ENCODE measurements around the gene CDC20.
"Not testable (repeated sequence)": the region's sequence is repeated elsewhere in the genome, so short reads cannot be mapped to it uniquely, and the experiment has no call there.

CDC20 gene

DNA sequence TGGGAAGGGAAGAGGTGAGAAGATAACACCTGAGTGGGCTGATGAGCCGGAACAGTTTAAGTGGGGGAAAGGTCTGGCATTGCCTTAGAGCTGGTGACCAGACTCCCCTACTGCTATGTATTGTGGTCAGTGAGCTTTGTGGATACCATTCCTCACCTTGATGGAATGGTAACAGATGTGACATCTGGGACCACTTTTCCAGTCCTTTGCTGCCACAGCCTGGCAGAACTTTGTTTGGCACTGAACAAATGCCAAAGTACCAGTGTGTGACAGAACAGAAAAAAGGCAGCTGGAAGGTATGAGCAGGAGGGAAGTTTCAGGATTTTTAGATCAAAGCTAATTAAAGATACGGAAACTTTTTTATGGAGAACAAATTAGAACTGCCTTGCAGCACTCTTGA lies 24.7 kb downstream of the CDC20 start:
- DNase-seq (ENCODE audit: low spot score), result peak; percentile 60

DNA sequence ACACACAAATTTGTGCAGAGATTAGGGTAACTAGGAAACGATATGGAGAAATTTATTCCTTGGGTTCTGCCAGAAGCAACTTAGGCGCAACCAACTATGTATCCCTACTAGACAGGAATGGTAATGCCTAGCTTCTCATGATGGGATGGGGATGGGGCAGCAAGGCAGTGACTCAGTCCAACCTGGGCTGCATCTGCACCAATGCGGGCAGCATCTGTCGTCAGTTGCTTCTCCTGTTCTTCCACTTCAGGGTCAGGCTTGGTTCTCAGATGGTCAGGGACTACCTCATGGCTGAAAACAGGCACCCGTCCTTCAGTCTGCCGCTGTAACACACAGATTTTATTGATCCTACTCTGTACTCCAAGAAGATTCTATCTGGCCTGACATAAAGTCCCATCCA lies 27.9 kb downstream of the CDC20 start:
- DNase-seq (ENCODE audit: low spot score), result no peak

DNA sequence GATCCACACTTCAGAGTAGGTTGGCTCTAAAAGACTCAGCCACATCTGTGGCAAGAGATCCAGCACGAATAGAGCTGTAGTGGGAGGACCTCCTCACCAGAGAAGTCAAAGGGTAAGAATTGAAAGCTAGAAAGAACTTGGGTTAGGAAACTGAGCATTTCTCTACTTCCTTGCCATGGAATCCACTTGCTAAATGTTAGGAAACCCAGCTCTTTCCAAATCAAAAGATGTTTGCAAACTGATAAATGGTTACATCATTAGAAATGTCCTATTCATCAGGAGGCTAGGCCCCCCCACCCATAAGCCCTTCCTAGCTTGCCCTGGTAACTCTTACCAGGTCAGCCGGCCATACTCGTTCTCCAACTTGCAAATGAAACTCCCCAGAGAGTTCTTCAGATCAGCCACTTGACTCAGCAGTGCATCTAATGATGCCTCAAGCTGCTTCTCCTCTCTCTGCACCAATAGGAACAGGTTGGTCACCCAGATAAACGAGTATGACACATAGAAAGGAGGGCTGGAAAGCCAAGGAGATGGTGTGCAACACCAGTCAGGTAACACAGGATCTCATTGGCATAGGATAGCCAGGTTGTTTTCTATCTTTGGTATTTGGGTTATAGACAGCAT lies 29.3 kb downstream of the CDC20 start:
- no peak for DNase-seq (ENCODE audit: low spot score)

DNA sequence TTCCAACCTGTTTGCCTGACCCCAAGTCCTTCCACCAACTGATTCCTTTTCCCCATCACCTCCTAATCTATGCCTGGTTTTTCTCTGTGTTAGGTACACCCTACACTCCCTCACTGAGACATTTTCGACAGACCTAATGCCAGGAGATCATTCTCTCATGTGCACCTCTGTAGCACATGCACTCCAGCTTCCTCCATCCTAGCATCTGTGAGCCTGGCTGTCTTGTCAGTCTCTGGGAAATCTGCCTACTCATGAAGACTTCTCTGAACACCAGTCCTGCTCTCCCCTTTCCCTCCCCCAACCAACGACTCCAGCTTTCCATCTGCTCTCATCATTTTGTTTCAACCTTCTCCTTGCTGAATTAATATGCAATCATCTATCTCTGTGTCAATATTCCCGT lies 29.8 kb downstream of the CDC20 start:
- no peak for DNase-seq (ENCODE audit: low spot score)

DNA sequence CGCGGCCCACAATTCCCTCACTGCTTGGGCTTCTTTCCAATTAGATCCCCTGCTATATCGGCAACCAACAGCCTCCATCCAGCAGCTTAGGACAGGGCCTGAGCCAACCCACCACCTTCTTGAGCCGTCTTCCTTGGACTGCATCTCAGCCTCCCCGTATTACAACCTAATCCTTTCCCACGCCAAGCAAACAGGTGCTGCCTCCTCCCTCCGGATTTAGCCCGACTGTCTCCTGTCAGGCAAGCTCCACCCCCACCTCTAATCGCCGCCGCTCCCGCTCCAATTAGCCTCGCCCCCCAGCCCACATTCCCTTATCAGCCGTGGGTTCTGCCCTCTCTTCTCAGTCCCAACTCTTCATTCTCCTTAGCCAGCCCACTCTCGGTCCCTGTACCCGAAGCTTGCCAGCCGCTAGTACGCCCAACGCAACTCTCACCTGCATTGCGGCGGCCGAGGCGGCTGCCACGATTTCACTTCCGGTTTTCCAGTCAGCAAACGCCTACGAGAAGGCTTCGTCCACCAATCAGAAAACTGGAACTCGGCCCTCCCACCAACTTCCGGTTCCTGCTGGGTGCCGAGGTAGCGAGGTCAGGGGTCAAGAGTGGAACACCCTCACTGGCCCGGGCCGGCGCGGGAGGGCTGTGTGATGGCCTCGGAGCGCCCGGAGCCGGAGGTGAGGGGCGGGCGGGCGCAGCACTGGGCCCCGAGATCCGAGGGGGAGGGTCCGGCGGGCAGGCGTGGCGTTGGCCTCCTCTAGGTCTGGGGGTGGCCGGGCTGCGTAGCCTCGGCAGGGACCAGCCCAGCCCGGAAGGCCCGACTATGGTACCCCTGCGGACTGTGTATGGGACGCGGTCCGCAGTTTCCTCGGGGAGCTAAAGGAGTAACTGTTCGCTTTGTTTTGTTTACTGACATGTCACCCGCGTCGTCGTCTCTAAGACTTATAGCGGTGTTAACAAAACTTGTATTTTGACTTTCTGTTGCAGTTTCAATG lies 30.8 kb downstream of the CDC20 start, which contains the start of the genes MED8 and SZT2:
Gene MED8 (minus strand): TSS at position 475 of the 988 bp plus-strand sequence. CDS start 36 bp downstream, at position 439.
Gene SZT2 (plus strand): TSS at position 574 of the 988 bp plus-strand sequence. CDS start 70 bp downstream, at position 644.
- DNase-seq (ENCODE audit: low spot score), result peak; percentile 95

DNA sequence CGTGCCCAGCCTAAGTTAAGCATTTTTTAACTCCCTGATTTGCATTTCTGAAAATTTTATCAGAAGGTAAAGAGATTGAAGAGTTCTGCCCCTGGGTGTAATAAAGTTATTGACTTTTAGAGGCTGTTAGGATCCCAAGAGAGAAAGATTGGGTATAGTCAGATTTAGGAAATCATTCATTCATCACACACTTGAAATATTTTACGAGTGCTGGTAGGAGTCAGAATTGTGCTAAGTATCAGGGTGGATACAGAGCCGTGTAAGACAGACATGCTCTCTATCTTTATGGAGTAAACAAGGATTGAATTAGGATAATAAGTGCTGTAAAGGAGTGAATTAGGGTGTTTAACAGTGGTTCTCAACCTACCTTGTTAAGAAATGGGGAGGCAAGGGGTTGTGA lies 33.9 kb downstream of the CDC20 start:
- no peak for DNase-seq (ENCODE audit: low spot score)

DNA sequence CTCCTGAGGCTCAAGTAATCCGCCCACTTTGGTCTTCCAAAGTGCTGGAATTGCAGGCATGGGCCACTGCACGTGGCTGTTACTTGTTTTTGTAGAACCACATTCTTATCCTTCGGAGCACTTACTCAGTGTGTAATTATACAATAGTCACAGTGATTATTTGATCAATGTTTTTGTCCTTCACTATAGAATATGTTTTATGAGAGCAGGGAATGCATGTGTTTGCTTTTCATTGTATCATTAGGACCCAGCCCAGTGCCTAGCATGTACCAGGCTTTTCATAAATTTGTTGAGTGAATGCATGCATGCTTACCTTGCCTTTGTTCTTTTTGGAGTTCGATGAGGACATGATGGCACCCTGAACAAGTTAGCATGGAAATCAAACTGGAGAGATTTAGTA lies 36.7 kb downstream of the CDC20 start:
- no peak for DNase-seq (ENCODE audit: low spot score)

DNA sequence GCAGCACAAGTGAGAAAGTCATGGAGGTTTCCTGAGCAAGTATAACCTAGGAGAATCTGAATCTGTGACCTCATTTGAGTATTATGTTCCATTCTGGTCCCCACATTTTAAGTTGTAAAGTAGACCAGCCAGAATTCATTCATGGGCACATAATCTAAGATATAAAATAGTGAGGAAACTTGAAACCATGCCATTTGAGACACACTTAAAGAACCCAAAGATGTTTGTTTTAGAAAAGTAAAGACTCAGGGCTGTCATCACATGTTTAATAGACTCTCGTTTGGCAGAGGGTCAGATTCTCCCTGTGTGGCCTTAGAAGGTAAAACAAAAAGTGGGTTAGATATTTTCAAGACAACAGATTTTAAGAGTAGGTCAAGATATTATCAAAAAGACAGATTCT lies 37.3 kb downstream of the CDC20 start:
- DNase-seq (ENCODE audit: low spot score), result no peak

DNA sequence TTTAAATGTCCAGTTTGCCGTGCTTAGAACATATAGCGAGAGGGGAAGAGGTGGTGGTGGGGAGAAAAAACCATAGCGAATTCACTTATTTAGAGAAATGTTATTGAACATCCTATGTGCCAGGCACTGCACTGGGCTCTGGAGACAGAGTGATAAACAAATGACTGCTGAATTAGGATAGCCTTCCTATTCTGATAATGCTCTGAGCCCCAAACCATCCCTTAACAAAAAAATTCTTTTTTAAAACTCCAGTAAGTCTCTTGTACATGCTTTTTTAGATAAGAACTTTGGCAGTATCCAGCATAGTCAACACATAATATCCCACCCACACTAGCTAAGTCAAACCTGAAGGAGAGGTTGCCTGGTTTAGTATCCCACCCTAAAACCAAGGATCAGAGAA lies 39.4 kb downstream of the CDC20 start:
- DNase-seq (ENCODE audit: low spot score), result no peak

DNA sequence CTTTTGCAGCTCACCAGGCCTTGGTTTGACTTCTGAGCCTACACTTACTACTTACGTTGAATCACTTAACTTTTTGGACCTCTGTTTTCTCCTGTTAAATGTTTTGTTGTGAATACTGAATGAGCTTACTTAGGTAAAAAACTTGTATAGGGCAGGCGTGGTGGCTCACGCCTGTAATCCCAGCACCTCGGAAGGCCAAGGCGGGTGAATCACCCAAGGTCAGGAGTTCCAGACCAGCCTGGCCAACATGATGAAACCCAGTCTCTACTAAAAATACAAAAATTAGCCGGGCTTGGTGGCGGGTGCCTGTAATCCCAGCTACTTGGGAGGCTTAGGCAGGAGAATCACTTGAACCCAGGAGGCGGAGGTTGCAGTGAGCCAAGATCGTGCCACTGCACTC lies 41.7 kb downstream of the CDC20 start:
- DNase-seq (ENCODE audit: low spot score), result not testable (repeated sequence)

DNA sequence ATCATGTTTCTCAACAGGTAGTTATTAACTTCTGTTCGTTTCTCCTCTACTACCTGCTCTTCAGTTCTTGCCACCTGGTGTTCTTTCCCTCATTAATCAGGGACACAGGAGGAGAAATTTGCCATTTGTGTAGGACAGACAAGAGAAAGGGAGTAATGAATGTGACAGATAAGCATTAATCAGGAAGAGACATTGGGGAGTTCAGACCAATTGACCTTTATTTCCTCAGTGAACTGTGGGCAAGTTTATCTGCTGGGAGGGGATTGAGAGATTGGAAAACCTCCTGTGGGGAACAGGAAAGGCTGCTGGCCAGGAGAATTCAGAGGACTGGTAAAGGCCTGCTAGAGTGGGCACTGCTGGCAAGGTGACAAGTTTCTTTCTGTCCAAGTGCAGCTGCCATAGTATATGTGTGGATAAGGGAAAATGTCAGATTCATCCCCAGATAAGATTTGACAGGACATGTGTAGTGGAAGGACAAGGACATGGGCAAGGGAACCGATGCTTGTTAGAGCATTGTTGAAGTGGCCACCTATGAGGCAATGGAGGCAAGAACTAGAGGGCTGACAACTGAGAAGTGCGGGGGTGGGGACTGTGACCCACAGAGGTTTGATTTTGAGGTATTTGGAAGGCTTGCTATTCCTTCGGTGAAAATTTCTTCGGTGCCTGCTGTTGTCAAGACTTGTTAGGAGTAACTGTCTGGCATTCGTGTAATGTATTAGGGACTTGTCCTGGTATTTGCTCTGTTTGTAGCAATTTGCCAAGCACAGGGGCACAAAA lies 43.5 kb downstream of the CDC20 start:
- no peak for DNase-seq (ENCODE audit: low spot score)

DNA sequence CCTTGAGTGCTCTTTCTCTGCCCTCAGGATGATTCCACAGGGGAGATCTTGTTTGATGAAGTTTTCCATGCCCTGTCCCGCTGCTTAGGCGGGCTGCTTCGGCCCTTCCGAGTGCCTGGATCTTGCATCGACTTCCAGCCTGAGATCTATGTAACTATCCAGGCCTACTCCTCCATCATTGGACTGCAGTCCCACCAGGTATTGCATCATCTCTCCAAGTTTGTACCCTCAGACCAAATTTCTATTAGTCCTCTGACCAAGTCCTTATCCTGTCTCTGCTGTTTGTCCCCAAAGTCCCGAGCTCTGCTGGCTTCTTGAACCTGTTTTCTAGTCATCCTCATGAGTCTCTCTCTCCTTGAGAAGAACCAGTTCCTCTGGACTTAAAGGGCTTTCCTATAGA lies 45.6 kb downstream of the CDC20 start:
- DNase-seq (ENCODE audit: low spot score), result no peak

DNA sequence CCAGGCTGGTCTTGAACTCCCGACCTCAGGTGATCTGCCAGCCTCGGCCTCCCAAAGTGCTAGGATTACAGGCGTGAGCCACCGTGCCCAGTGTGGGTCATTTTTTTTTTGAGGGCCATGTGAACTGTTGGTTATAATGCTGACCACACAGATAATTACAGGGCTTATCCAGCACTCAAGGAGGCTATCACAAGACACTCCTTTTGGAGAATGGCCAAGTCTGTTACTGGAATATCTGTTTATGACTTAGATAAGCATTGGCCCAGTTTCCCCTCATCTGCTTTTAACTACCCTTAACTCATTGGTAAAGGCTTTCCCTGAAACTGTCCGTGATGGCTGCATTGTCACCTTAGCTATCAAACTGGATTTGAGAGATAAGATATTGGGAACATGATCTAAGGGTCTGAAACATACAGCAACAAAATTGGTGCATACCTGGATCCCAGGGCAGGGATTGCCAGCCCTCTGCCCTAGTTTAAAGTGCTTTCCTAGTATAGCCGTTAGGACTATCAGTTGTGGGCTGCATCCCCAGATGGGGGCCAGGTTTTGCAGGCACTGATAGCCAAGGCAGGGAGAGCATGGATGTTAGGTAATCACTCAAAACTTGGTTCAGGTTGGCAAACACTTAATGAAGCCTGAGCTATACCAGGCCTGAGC lies 46.6 kb downstream of the CDC20 start:
- no peak for DNase-seq (ENCODE audit: low spot score)

DNA sequence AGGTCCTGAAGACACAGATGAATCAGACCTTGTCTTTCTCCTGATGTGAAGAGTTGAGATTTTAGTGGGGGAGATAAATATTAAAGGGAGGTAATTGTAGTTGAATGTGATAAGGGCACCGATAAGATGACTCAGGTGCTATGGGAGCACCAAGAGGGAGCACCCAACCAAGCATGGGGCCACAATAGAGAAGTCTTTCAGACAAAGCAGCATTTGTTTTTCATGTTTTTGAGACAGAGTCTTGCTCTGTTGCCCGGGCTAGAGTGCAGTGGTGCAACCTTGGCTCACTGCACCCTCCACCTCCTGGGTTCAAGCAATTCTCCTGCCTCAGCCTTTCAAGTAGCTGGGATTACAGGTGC lies 47.1 kb downstream of the CDC20 start:
- DNase-seq (ENCODE audit: low spot score), result no peak

DNA sequence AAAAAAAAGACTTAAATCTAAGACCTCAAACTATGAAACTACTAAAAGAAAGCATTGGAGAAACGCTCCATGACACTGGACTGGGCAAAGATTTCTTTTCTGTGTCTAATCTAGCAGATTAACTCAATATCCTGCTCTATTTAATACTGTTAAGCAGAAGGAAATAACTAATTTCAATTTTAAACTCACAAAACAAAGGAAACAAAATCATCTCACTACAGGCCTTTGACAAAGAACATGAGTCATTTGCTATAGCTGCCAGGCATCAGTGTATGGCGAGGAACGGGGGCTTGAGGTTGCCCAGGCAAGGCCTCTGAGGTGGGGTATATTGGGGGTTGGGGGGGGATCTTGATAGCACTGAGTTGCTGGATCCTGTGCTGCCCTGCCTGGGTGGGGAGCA lies 51.8 kb downstream of the CDC20 start:
- DNase-seq (ENCODE audit: low spot score), result no peak

Measured in putamen (tissue), 1 donor.